AG09309 (cell line): Measurements from ENCODE around the gene LRP8.
A peak's percentile ranks its signal among the peaks of the same experiment; 100 is the strongest.

Source experiments
- DNase-seq: peaks from one replicate; pipeline ENCODE4 v3.0.0-alpha.2; 2010; ENCODE audit warnings: low read depth
- H3K4me3 ChIP-seq: 2 replicates; pipeline ENCODE4 v1.5.1; 2011; ENCODE audit warnings: mild to moderate bottlenecking, low read depth, low read length, moderate library complexity; ENCODE audit not compliant: control insufficient read depth
- TF ChIP-seq, protein P1 (sequence below): IDR thresholded peaks from 2 replicates; pipeline ENCODE4 v1.5.1; 2011; ENCODE audit warnings: mild to moderate bottlenecking, low read depth, low read length, inconsistent platforms; ENCODE audit not compliant: insufficient read depth, control insufficient read depth; ENCODE audit errors: missing control alignments

Gene LRP8

GRCh38 chr1:53328009-53328461 is at the start of gene LRP8:
LRP8 (minus strand) TSS chr1:53328070; CDS start chr1:53327912, 158 bp downstream.
- no peak for DNase-seq
- TF ChIP-seq, protein P1, sequence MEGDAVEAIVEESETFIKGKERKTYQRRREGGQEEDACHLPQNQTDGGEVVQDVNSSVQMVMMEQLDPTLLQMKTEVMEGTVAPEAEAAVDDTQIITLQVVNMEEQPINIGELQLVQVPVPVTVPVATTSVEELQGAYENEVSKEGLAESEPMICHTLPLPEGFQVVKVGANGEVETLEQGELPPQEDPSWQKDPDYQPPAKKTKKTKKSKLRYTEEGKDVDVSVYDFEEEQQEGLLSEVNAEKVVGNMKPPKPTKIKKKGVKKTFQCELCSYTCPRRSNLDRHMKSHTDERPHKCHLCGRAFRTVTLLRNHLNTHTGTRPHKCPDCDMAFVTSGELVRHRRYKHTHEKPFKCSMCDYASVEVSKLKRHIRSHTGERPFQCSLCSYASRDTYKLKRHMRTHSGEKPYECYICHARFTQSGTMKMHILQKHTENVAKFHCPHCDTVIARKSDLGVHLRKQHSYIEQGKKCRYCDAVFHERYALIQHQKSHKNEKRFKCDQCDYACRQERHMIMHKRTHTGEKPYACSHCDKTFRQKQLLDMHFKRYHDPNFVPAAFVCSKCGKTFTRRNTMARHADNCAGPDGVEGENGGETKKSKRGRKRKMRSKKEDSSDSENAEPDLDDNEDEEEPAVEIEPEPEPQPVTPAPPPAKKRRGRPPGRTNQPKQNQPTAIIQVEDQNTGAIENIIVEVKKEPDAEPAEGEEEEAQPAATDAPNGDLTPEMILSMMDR, result no peak
- H3K4me3 ChIP-seq, result peak within 1 kb of the TSS; percentile 92

GRCh38 chr1:53377438-53377841 is 49.6 kb upstream of the LRP8 start:
- H3K4me3 ChIP-seq, result no peak overlapping the region
- TF ChIP-seq, protein P1, result no peak
- DNase-seq, result no peak

DNA sequence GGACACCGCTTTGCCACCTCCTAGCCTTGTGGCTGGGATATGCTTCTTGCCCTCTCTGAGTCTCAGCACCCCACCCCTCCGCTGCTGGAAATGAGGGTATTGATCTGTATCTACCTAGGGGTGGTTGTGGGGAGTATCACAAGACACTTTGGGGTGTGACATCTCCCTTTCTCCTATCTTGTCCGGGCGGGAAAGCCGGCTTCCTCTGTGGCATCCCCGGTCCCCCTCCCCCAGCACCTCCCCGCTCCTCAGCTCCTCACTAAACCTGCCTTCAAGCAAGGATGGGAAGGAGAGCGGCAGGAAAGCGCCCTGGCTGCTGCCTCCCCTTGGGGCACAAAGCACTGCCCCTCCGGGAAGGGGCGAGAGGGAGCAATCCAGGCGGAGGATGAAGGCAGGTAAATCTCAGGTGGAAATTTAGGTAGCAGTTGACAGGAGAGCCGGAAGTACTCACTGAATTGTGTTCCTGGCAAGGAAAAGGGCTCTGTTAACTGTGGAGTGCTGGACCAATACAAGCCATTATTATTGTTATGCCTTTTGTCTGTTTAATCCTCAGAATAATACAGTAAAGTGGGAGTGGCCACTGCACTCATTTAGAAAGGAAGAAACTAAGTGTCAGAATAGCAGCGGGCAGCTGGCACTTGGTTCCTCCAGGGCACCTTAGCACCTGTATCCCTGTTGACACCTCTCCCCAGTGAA is 49.0 kb upstream of the LRP8 start:
- H3K4me3 ChIP-seq, result no peak overlapping the region
- TF ChIP-seq, protein P1, result no peak

DNA sequence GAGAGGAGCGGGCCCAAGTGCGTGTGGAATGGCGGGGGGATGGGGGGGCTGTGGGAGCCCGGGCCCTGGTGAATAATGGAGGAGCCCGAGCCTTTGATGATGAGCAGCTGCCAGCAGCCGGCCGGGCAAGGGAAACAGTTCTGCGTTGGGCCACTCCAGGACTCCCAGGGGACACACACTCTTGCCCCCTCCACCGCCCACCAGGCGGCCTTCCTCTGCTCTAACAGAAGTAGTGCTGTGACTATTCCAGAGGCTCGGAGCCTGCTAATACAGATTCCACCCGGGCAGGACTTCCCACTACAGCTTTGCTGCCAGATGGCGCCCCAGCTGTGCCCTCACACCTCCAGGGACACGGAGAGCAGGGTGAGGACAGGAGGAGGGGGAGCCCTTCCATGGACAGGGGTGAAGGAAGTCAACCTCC is 48.2 kb upstream of the LRP8 start:
- DNase-seq, result no peak
- H3K4me3 ChIP-seq, result no peak overlapping the region
- TF ChIP-seq, protein P1, result no peak

More for the DNA sequence above, 49.0 kb upstream of the LRP8 start:
- DNase-seq, result no peak

- TF ChIP-seq, protein P1, result no peak
- no peak for DNase-seq
- H3K4me3 ChIP-seq, result no peak overlapping the region
Measured at GRCh38 chr1:53375440-53375839, 47.6 kb upstream of the LRP8 start.

GRCh38 chr1:53373246-53373645 is 45.4 kb upstream of the LRP8 start:
- TF ChIP-seq, protein P1, result no peak
- no peak for DNase-seq
- no peak overlapping the region for H3K4me3 ChIP-seq
